GM12878 (cell line): Measurements from ENCODE around the gene RGS19.

Experiments used
- BHLHE40 ChIP-seq, 2 experiments: fragments of 450-650 bp in 1 of 2; IDR thresholded peaks; 2 replicates each; pipeline ENCODE4 v1.6.1; 2011 to 2017; ENCODE audit warnings: low read depth in 2 of 2, borderline replicate concordance in 1 of 2, improper control_type of control experiment in 1 of 2, low read length in 1 of 2, mild to moderate bottlenecking in 1 of 2
- CTCF ChIP-seq, 3 experiments: IDR thresholded peaks in 2 of 3; conservative IDR thresholded peaks in 1 of 3; 2 replicates each; pipeline ENCODE4 v1.5.1; 2011; ENCODE audit warnings: low read depth in 3 of 3, low read length in 3 of 3, mild to moderate bottlenecking in 3 of 3, control low read depth in 2 of 3, moderate library complexity in 2 of 3, inconsistent platforms in 1 of 3, mixed read lengths in 1 of 3; ENCODE audit not compliant: control insufficient read depth in 2 of 3, insufficient read depth in 1 of 3; ENCODE audit errors: extremely low read depth in 1 of 3
- ETV6 ChIP-seq, 2 experiments: fragments of 450-650 bp in 1 of 2; IDR thresholded peaks in 1 of 2; conservative IDR thresholded peaks in 1 of 2; 2 replicates each; pipeline ENCODE4 v1.6.1; 2014; ENCODE audit warnings: antibody characterized with exemption in 1 of 2, borderline replicate concordance in 1 of 2, low read depth in 1 of 2, mild to moderate bottlenecking in 1 of 2, moderate library complexity in 1 of 2
- EZH2 ChIP-seq: IDR thresholded peaks from 2 replicates; pipeline ENCODE4 v1.6.1; 2012; ENCODE audit warnings: low read depth, mild to moderate bottlenecking, control low read depth, inconsistent platforms, low read length, borderline replicate concordance; ENCODE audit not compliant: control insufficient read depth
- LARP7 ChIP-seq: fragments of 450-650 bp; IDR thresholded peaks from 2 replicates; pipeline ENCODE4 v1.6.1; 2017; ENCODE audit warnings: mild to moderate bottlenecking
- MYB ChIP-seq: fragments of 150-350 bp; IDR thresholded peaks from 2 replicates; pipeline ENCODE4 v1.6.1; 2014; ENCODE audit warnings: mild to moderate bottlenecking, low read depth, low read length, borderline replicate concordance
- POLR2A ChIP-seq: IDR thresholded peaks from 2 replicates; pipeline ENCODE4 v1.6.1; 2011; ENCODE audit warnings: low read depth, mild to moderate bottlenecking, low read length
- RCOR1 ChIP-seq: conservative IDR thresholded peaks from 2 replicates; pipeline ENCODE4 v1.6.1; 2012; ENCODE audit warnings: low read depth, low read length, improper control_type of control experiment
- USF1 ChIP-seq: IDR thresholded peaks from 2 replicates; pipeline ENCODE4 v1.6.1; 2011; ENCODE audit warnings: borderline replicate concordance, low read depth, mild to moderate bottlenecking, moderate library complexity, mixed read lengths, low read length; ENCODE audit not compliant: insufficient read depth; ENCODE audit errors: extremely low read length

- TF ChIP-seq LARP7 (no peak), ETV6 (conservative IDR thresholded peaks at IDR 0.05 in 1 of 2, IDR thresholded peaks at IDR 0.05 in 1 of 2; ENCODE audit: borderline replicate concordance in 1 of 2, low read depth in 1 of 2) (no peak), MYB (no peak), POLR2A (peak; percentile 58; the same call in 1 of the 2 replicates), CTCF (IDR thresholded peaks at IDR 0.05 in 2 of 3, conservative IDR thresholded peaks at IDR 0.05 in 1 of 3; ENCODE audit: control insufficient read depth in 2 of 3, extremely low read depth in 1 of 3, insufficient read depth in 1 of 3, low read depth in 3 of 3, low read length in 3 of 3) (no peak), USF1 (no peak), BHLHE40 (IDR thresholded peaks at IDR 0.05; ENCODE audit: borderline replicate concordance in 1 of 2, low read depth in 2 of 2, low read length in 1 of 2) (no peak), EZH2 (no peak), RCOR1 (no peak)
These were observed 51.2 kb downstream of the RGS19 start for GRCh38 chr20:64027981-64028685.
